Measurements from ENCODE around the gene CDH9.

- TF ChIP-seq CTCF (conservative IDR thresholded peaks at IDR 0.05) = no peak
- TF ChIP-seq ZFX (IDR thresholded peaks at IDR 0.05) = no peak
Observed at GRCh38 chr5:26889815-26890214, 148.6 kb downstream of the CDH9 start.

All from C4-2B (cell line).